Measurements from ENCODE around the gene AQP6.

GRCh38 chr12:49979791-49980190 lies 7.0 kb downstream of the AQP6 start:
- no peak for TF ChIP-seq CTCF (IDR thresholded peaks at IDR 0.05)
- TF ChIP-seq SIN3A (IDR thresholded peaks at IDR 0.05; ENCODE audit: borderline replicate concordance, insufficient read depth, low read depth, low read length) = no peak

Data from Panc1 (cell line).